ENCODE results near the gene LYSMD3.

DNA sequence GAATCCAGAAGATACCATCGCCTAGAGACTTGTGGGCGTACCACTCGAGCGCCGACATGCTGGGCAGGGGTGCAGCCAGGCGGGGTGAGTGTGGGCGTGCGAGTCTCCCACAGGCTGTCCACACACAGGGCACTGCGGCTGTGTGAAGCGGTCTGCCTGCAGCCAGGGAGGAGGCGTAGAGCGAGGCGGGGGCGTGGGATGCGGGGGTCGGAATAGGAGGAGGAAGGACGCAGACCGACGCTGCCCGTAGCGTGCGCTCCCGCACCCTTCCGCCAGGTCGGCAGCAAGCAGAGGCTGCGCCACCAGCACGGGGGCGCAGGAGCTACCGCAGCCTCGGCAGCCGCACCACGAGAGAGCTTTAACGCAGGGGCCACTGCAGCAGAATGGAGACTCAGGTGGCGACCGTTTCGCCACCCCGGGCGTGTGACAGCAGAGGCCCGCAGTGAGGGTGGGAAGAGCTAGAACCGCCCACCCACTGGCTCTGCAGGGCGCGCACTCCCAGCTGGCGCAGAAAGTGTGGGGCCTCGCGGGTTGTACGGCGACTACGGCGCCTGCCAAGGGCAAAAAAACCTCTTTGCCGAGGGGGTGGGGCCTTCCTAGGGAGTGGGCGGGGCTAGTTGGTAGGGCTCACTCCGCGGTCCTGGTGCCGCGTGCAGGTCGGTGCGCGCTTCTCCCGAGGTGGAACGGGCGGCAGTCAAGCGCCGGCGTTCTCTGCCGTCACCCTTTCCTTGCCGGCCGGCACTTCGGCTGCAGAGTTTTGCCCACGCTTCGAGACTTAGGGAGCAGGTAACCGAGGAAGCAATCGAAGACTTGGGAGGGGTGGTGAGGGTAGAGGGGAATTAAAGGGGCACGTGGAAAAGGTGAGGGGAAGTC lies 54.9 kb downstream of the LYSMD3 start, which contains the start of the genes MBLAC2 and POLR3G:
- TF ChIP-seq, protein P1, sequence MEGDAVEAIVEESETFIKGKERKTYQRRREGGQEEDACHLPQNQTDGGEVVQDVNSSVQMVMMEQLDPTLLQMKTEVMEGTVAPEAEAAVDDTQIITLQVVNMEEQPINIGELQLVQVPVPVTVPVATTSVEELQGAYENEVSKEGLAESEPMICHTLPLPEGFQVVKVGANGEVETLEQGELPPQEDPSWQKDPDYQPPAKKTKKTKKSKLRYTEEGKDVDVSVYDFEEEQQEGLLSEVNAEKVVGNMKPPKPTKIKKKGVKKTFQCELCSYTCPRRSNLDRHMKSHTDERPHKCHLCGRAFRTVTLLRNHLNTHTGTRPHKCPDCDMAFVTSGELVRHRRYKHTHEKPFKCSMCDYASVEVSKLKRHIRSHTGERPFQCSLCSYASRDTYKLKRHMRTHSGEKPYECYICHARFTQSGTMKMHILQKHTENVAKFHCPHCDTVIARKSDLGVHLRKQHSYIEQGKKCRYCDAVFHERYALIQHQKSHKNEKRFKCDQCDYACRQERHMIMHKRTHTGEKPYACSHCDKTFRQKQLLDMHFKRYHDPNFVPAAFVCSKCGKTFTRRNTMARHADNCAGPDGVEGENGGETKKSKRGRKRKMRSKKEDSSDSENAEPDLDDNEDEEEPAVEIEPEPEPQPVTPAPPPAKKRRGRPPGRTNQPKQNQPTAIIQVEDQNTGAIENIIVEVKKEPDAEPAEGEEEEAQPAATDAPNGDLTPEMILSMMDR (conservative IDR thresholded peaks at IDR 0.05; ENCODE audit: low read length): peak; percentile 24; the same call in 1 of the 2 replicates
- TF ChIP-seq EZH2phosphoT487 (IDR thresholded peaks at IDR 0.05; ENCODE audit: borderline replicate concordance): no peak
